Fibroblast of pulmonary artery (primary cell): ENCODE measurements around the gene COL6A1.

ENCODE experiments used
- DNase-seq: peaks from one replicate; pipeline ENCODE4 v3.0.0-alpha.2; 2010; ENCODE audit warnings: low read depth
- H3K4me3 ChIP-seq: replicated peaks from 2 replicates; pipeline ENCODE4 v1.5.1; 2011; ENCODE audit warnings: low read depth, mild to moderate bottlenecking, control low read depth, low read length, moderate library complexity
- CTCF ChIP-seq: IDR thresholded peaks from 2 replicates; pipeline ENCODE4 v1.5.1; 2011; ENCODE audit warnings: mild to moderate bottlenecking, control low read depth, low read length, inconsistent platforms; ENCODE audit errors: missing control alignments

COL6A1 gene

GRCh38 chr21:45981151-45982091 lies at the start of gene COL6A1:
Gene COL6A1 (plus strand): TSS chr21:45981770. CDS start chr21:45981851, 81 bp downstream.
- DNase-seq: peak; percentile 93
- TF ChIP-seq CTCF: no peak
- peak within 1 kb of the TSS; percentile 91 for H3K4me3 ChIP-seq

GRCh38 chr21:45932922-45933502 lies 48.6 kb upstream of the COL6A1 start:
- TF ChIP-seq CTCF: no peak
- H3K4me3 ChIP-seq: no peak overlapping the region
- no peak for DNase-seq

GRCh38 chr21:45934085-45934484 lies 47.5 kb upstream of the COL6A1 start:
- TF ChIP-seq CTCF: no peak
- DNase-seq: no peak
- H3K4me3 ChIP-seq: no peak overlapping the region

- no peak for DNase-seq
- H3K4me3 ChIP-seq: no peak overlapping the region
- TF ChIP-seq CTCF: no peak
Observed at GRCh38 chr21:45934554-45934953, 47.0 kb upstream of the COL6A1 start.

- peak; percentile 65 for DNase-seq
- H3K4me3 ChIP-seq: no peak overlapping the region
- no peak for TF ChIP-seq CTCF
Observed at GRCh38 chr21:45935628-45936027, 45.9 kb upstream of the COL6A1 start.

- no peak for DNase-seq
- no peak overlapping the region for H3K4me3 ChIP-seq
- no peak for TF ChIP-seq CTCF
Observed at GRCh38 chr21:45937721-45938452, 43.7 kb upstream of the COL6A1 start.
